ENCODE data around the gene JUNB.

JUNB gene

DNA sequence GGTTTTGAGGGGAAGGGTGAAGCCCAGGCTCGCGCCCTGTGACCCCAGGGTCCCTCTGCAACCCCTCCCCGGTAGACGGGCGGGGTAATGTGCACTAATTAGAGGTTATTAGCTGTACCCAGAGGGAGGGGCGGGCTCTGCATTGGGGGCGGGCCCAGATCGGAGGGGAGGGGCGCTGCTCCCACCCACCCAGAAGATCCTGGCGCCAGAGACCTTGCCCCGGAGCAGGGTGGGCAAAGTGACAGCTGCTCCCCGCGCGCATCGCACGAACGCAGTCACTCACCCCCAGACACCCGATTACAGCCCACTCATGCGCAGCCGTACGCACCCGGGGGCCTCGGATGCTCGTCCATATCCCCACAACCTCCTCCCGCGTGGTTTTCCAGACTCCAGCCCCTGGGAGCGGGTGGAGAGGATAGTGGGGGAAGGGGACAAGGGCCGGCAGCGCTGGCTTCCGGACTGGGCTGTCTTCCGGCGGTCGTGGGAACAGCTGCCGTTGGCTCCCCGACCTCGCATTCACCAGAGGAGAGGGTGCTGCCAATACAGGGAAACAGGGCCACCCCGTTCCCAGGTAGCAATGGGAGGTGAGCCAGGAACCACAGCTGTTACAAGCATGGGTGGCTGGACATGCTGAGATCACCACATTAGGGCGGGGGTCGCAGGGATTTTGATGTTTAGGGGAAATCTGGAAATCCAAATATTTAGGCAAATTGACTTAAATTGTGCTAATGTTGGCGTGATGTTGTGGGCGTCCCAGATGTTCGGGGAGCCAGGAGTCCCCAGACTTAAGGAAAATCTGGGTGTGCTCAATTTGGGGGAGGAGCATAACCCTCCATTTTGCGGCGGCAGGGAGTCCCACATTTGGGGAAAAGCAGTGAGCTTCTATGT lies 13.0 kb upstream of the JUNB start:
- Histone ChIP-seq H3K36me3 (ENCODE audit: control insufficient read depth, insufficient read depth, low read length) (no peaks in the 10 kb centered on the region), H3K4me3 (ENCODE audit: low read length) (peak overlapping the region; percentile 84), H3K9ac (ENCODE audit: low read length) (peak overlapping the region; percentile 87), H3K4me1 (ENCODE audit: control insufficient read depth, insufficient read depth, low read length) (peaks cover 47% of the 10 kb centered on the region), H3K27me3 (ENCODE audit: control insufficient read depth, insufficient read depth, low read length) (no peaks in the 10 kb centered on the region), H3K9me3 (ENCODE audit: control insufficient read depth, low read length) (no peaks in the 10 kb centered on the region)

- Histone ChIP-seq H3K27me3 (ENCODE audit: control insufficient read depth, insufficient read depth, low read length) (no peaks in the 10 kb centered on the region), H3K9ac (ENCODE audit: low read length) (peak overlapping the region; percentile 87), H3K4me1 (ENCODE audit: control insufficient read depth, insufficient read depth, low read length) (peaks cover 53% of the 10 kb centered on the region), H3K4me3 (ENCODE audit: low read length) (peak overlapping the region; percentile 84), H3K9me3 (ENCODE audit: control insufficient read depth, low read length) (no peaks in the 10 kb centered on the region), H3K36me3 (ENCODE audit: control insufficient read depth, insufficient read depth, low read length) (no peaks in the 10 kb centered on the region)
Measured at GRCh38 chr19:12778905-12779161, 12.5 kb upstream of the JUNB start.

DNA sequence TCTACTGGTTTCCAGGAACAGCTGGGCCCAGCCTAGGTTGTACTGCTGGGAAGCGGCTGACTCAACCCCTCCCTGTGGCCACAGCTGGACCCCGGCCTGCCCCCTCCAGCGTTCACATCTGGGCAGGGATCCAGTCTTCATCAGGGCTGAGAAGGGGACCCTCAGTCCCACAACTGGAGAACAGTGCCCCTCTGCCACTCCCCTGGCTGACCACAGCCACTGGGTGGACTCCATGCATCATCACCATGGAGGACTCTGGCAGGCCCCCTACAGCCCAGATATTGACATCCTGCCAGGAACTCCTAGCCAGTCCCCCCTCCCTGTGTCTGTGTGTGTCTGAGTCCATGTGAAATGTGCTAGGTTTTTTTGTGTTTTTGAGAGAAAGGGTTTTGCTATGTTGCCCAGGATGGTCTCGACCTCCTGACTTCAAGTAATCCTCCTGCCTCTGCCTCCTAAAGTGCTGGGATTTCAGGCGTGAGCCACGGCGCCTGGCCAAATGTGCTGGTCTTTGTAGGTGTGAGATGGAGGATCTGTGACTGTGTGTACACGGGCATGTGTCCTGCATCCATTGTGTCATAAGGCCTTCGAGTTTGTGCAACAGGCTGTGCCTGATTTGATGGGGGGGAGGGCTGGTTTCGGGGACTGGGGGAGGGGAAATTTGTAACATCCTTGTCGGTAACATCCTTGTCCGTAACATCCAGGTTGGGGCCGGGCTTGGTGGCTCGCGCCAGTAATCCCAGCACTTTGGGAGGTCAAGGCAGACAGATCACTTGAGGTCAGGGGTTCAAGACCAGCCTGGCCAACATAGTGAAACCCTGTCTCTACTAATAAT lies 11.9 kb upstream of the JUNB start:
- H3K4me3 ChIP-seq (ENCODE audit: low read length), result no peak overlapping the region
- H3K36me3 ChIP-seq (ENCODE audit: control insufficient read depth, insufficient read depth, low read length), result no peaks in the 10 kb centered on the region
- peaks cover 56% of the 10 kb centered on the region for H3K4me1 ChIP-seq (ENCODE audit: control insufficient read depth, insufficient read depth, low read length)
- no peaks in the 10 kb centered on the region for H3K27me3 ChIP-seq (ENCODE audit: control insufficient read depth, insufficient read depth, low read length)
- no peak overlapping the region for H3K9ac ChIP-seq (ENCODE audit: low read length)
- H3K9me3 ChIP-seq (ENCODE audit: control insufficient read depth, low read length), result no peaks in the 10 kb centered on the region

DNA sequence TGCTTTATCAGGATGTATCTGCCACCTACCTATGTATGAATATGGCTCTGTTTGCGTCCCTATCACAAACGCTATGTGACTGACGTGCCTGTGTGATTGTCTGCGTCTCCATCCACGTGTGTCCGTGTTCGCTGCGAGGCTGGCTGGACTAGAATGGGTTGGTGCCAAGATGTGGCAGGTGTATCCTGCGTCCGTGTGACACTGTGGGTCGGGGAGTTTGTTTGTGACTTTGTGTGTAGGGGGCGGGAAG lies 9.2 kb upstream of the JUNB start:
- no peaks in the 10 kb centered on the region for H3K9me3 ChIP-seq (ENCODE audit: control insufficient read depth, low read length)
- peak overlapping the region; percentile 67 for H3K9ac ChIP-seq (ENCODE audit: low read length)
- no peaks in the 10 kb centered on the region for H3K27me3 ChIP-seq (ENCODE audit: control insufficient read depth, insufficient read depth, low read length)
- H3K4me3 ChIP-seq (ENCODE audit: low read length), result no peak overlapping the region
- H3K36me3 ChIP-seq (ENCODE audit: control insufficient read depth, insufficient read depth, low read length), result no peaks in the 10 kb centered on the region
- H3K4me1 ChIP-seq (ENCODE audit: control insufficient read depth, insufficient read depth, low read length), result peaks cover 76% of the 10 kb centered on the region

DNA sequence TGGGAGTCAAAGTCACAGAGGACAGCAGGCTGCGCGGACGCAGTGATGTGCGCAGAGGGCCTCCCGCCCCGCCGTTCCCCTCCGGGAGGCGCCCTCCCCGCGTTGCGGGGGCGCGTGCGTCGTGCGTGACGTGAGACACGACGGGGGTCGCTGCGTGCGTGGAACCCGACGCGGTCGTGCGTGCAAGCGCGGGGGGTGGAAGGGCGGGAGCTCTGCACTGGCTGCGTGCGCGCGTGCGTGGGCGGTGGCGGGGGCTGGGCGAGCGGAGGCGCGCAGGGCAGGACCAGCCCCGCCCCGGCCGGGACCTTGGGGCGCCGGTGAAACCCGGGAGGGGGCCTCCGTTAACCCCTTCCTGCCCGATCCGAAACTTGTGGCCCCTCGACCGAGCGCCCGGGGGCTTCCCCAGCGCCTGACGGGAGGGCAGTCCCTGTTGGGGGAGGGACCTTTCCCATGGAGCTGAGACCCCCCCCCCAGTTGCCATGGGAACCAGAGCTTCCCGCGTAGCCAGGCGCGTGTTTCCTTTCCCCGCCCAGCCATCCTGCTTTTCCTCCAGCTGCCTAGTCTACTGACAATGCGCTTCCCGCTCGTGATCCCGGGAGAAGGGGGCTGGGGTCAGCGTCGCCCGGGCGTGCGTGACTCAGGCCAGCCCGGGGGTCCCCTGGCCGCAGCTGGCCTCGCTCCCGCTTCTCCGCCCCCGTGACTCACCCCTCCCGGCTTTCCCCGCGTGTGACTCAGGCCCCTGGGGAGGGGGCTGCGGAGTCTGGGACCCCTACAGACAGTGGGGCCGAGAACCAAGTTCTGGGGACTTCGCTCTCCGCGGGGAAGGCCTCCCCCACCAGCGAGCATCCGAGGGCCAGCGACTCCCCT lies 8.6 kb upstream of the JUNB start:
- H3K27me3 ChIP-seq (ENCODE audit: control insufficient read depth, insufficient read depth, low read length), result no peaks in the 10 kb centered on the region
- H3K4me3 ChIP-seq (ENCODE audit: low read length), result peak overlapping the region; percentile 31
- H3K9me3 ChIP-seq (ENCODE audit: control insufficient read depth, low read length), result no peaks in the 10 kb centered on the region
- no peaks in the 10 kb centered on the region for H3K36me3 ChIP-seq (ENCODE audit: control insufficient read depth, insufficient read depth, low read length)
- H3K9ac ChIP-seq (ENCODE audit: low read length), result peak overlapping the region; percentile 67
- peaks cover 82% of the 10 kb centered on the region for H3K4me1 ChIP-seq (ENCODE audit: control insufficient read depth, insufficient read depth, low read length)

DNA sequence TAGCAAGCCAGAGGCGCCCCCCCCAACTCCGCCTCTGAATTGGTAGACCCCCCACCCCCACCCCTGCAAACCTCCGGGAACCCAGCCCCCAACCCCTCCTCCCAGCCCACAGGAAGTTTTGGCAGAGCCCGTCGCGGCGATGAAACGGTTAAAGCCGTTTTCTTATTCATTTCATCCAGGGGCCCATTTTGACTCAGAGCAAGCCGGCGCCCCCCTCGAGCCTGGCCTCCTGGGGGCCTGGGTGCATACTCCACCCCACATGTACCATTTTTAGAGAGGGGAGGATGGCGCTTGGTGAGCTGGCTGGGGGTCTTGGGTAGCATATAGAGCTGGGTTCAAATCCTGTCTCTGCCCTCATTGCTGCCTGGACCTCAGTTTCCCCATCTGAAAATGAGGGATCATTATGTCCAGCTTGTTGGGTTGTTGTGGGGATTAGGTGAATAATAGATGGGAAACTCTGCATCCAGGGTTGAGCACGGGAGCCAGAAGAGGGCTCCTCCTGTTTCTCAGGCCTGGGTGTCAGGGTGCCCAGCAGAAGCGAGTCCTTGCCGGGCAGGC lies 7.9 kb upstream of the JUNB start:
- no peaks in the 10 kb centered on the region for H3K36me3 ChIP-seq (ENCODE audit: control insufficient read depth, insufficient read depth, low read length)
- H3K9me3 ChIP-seq (ENCODE audit: control insufficient read depth, low read length), result no peaks in the 10 kb centered on the region
- H3K4me1 ChIP-seq (ENCODE audit: control insufficient read depth, insufficient read depth, low read length), result peaks cover 83% of the 10 kb centered on the region
- no peaks in the 10 kb centered on the region for H3K27me3 ChIP-seq (ENCODE audit: control insufficient read depth, insufficient read depth, low read length)
- peak overlapping the region; percentile 67 for H3K9ac ChIP-seq (ENCODE audit: low read length)
- no peak overlapping the region for H3K4me3 ChIP-seq (ENCODE audit: low read length)

- H3K4me3 ChIP-seq (ENCODE audit: low read length), result no peak overlapping the region
- no peaks in the 10 kb centered on the region for H3K36me3 ChIP-seq (ENCODE audit: control insufficient read depth, insufficient read depth, low read length)
- H3K4me1 ChIP-seq (ENCODE audit: control insufficient read depth, insufficient read depth, low read length), result peaks cover 83% of the 10 kb centered on the region
- H3K9ac ChIP-seq (ENCODE audit: low read length), result peak overlapping the region; percentile 67
- no peaks in the 10 kb centered on the region for H3K9me3 ChIP-seq (ENCODE audit: control insufficient read depth, low read length)
- H3K27me3 ChIP-seq (ENCODE audit: control insufficient read depth, insufficient read depth, low read length), result no peaks in the 10 kb centered on the region
Measured at GRCh38 chr19:12783849-12784393, 7.4 kb upstream of the JUNB start.

- no peak overlapping the region for H3K9ac ChIP-seq (ENCODE audit: low read length)
- H3K27me3 ChIP-seq (ENCODE audit: control insufficient read depth, insufficient read depth, low read length), result no peaks in the 10 kb centered on the region
- no peaks in the 10 kb centered on the region for H3K36me3 ChIP-seq (ENCODE audit: control insufficient read depth, insufficient read depth, low read length)
- H3K4me3 ChIP-seq (ENCODE audit: low read length), result no peak overlapping the region
- no peaks in the 10 kb centered on the region for H3K9me3 ChIP-seq (ENCODE audit: control insufficient read depth, low read length)
- H3K4me1 ChIP-seq (ENCODE audit: control insufficient read depth, insufficient read depth, low read length), result peaks cover 82% of the 10 kb centered on the region
Measured at GRCh38 chr19:12784394-12784870, 6.9 kb upstream of the JUNB start.

- no peaks in the 10 kb centered on the region for H3K9me3 ChIP-seq (ENCODE audit: control insufficient read depth, low read length)
- H3K9ac ChIP-seq (ENCODE audit: low read length), result peak overlapping the region; percentile 81
- no peaks in the 10 kb centered on the region for H3K36me3 ChIP-seq (ENCODE audit: control insufficient read depth, insufficient read depth, low read length)
- H3K27me3 ChIP-seq (ENCODE audit: control insufficient read depth, insufficient read depth, low read length), result no peaks in the 10 kb centered on the region
- H3K4me3 ChIP-seq (ENCODE audit: low read length), result no peak overlapping the region
- H3K4me1 ChIP-seq (ENCODE audit: control insufficient read depth, insufficient read depth, low read length), result peaks cover 79% of the 10 kb centered on the region
Measured at GRCh38 chr19:12784871-12785430, 6.3 kb upstream of the JUNB start.

DNA sequence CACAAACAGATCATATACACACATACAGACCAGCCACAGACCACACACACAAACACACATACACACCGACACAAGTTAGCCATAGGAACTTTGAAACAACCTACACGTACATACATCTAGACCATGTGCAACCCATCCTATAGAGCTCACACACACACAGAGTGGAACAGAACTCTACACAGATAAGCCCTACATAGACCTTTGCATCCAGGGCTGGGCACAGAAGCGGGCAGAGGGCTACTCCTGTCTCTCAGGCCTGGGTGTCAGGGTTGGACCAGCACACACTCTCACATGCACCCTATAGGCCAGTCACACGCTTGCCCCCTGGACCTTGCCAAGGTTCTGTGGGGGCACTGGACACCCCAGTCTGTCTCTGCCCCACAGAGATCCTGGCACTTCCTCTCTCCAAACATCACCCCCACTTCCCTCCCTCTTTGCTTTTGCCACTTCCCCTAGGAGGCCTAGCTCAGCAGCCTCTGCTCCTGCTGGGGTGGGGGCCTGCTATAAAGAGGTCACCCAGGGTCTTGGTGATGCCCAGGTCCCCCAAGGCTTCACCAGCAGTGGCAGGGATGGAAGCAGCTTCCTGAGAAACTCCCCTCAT lies 5.8 kb upstream of the JUNB start:
- Histone ChIP-seq H3K36me3 (ENCODE audit: control insufficient read depth, insufficient read depth, low read length) (no peaks in the 10 kb centered on the region), H3K9me3 (ENCODE audit: control insufficient read depth, low read length) (no peaks in the 10 kb centered on the region), H3K4me1 (ENCODE audit: control insufficient read depth, insufficient read depth, low read length) (peaks cover 82% of the 10 kb centered on the region), H3K9ac (ENCODE audit: low read length) (peak overlapping the region; percentile 81), H3K4me3 (ENCODE audit: low read length) (peak overlapping the region; percentile 20), H3K27me3 (ENCODE audit: control insufficient read depth, insufficient read depth, low read length) (no peaks in the 10 kb centered on the region)

Data from mucosa of stomach (tissue), 1 donor.